ENCODE data around the gene BBS12.

DNA sequence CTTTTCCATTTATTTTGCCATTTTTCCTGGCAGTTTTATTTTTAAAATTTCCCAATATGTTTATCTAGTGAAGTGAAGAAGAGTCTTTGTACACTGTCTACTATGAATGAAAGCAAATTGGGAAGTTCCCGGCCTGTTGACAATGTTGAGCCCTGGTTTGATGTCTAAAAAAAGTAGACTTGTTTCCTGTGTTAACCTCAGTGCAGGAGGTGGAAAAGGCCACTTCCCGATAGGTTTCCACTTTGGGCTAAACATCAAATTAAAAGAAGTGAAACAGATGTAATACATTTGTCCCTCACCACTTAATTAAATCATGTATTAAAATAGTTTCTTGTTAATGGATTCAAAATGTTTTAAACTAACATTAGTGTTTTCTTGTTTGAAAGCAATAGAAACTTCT lies 30.0 kb downstream of the BBS12 start:
- TF ChIP-seq, protein P1, sequence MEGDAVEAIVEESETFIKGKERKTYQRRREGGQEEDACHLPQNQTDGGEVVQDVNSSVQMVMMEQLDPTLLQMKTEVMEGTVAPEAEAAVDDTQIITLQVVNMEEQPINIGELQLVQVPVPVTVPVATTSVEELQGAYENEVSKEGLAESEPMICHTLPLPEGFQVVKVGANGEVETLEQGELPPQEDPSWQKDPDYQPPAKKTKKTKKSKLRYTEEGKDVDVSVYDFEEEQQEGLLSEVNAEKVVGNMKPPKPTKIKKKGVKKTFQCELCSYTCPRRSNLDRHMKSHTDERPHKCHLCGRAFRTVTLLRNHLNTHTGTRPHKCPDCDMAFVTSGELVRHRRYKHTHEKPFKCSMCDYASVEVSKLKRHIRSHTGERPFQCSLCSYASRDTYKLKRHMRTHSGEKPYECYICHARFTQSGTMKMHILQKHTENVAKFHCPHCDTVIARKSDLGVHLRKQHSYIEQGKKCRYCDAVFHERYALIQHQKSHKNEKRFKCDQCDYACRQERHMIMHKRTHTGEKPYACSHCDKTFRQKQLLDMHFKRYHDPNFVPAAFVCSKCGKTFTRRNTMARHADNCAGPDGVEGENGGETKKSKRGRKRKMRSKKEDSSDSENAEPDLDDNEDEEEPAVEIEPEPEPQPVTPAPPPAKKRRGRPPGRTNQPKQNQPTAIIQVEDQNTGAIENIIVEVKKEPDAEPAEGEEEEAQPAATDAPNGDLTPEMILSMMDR (IDR thresholded peaks at IDR 0.05; ENCODE audit: low read depth, low read length, missing input control) = no peak
- TF ChIP-seq, protein P2, sequence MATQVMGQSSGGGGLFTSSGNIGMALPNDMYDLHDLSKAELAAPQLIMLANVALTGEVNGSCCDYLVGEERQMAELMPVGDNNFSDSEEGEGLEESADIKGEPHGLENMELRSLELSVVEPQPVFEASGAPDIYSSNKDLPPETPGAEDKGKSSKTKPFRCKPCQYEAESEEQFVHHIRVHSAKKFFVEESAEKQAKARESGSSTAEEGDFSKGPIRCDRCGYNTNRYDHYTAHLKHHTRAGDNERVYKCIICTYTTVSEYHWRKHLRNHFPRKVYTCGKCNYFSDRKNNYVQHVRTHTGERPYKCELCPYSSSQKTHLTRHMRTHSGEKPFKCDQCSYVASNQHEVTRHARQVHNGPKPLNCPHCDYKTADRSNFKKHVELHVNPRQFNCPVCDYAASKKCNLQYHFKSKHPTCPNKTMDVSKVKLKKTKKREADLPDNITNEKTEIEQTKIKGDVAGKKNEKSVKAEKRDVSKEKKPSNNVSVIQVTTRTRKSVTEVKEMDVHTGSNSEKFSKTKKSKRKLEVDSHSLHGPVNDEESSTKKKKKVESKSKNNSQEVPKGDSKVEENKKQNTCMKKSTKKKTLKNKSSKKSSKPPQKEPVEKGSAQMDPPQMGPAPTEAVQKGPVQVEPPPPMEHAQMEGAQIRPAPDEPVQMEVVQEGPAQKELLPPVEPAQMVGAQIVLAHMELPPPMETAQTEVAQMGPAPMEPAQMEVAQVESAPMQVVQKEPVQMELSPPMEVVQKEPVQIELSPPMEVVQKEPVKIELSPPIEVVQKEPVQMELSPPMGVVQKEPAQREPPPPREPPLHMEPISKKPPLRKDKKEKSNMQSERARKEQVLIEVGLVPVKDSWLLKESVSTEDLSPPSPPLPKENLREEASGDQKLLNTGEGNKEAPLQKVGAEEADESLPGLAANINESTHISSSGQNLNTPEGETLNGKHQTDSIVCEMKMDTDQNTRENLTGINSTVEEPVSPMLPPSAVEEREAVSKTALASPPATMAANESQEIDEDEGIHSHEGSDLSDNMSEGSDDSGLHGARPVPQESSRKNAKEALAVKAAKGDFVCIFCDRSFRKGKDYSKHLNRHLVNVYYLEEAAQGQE (IDR thresholded peaks at IDR 0.05) = no peak
- TF ChIP-seq, protein P3, sequence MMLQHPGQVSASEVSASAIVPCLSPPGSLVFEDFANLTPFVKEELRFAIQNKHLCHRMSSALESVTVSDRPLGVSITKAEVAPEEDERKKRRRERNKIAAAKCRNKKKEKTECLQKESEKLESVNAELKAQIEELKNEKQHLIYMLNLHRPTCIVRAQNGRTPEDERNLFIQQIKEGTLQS (IDR thresholded peaks at IDR 0.05) = no peak
- TF ChIP-seq GABPA (IDR thresholded peaks at IDR 0.05 in 1 of 2, conservative IDR thresholded peaks at IDR 0.05 in 1 of 2) (no peak), EGR1 (IDR thresholded peaks at IDR 0.05; ENCODE audit: low read depth in 2 of 2) (no peak), JUND (IDR thresholded peaks at IDR 0.05) (no peak), SP1 (IDR thresholded peaks at IDR 0.05) (no peak), NR2F2 (IDR thresholded peaks at IDR 0.05) (no peak)
- TF ChIP-seq, protein P4, sequence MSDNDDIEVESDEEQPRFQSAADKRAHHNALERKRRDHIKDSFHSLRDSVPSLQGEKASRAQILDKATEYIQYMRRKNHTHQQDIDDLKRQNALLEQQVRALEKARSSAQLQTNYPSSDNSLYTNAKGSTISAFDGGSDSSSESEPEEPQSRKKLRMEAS (IDR thresholded peaks at IDR 0.05) = no peak
